ENCODE results near the gene SERBP1. TPM values are rescaled to one million over a fixed set of nuclear protein-coding genes. Genes with fewer than 3 reads are reported as not detected.

SERBP1 gene
- total RNA-seq, 1 donor from 2014 or later: 288 TPM

GRCh38 chr1:67371681-67372080, 58.5 kb downstream of the SERBP1 start:
- intact Hi-C loops (cut with micrococcal nuclease): no loop called here

- intact Hi-C loops (cut with micrococcal nuclease): no loop called here
These were observed 59.2 kb downstream of the SERBP1 start for GRCh38 chr1:67371043-67371442.

DNA sequence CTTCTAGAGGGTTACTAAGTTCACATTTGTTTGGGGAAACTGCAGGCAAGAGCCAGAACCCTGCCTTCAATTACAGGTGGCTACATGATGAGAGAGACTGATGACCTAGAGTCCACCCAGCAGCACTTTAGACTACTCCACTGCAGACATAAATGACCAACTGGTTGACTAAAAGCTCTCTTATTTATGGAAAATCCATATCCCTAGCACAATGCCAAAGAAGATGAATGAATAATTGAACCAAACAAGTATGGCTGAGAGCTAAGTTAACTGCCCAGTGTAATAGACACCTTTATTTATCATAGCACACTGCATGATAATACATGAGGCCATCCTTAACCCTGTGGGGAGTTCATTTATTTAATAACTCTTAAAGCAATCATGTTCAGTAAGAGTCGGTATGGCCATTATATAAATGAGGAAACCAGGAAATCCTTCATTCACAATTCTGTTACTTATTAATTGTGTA, 62.1 kb downstream of the SERBP1 start:
- intact Hi-C loops (cut with micrococcal nuclease): no loop called here

DNA sequence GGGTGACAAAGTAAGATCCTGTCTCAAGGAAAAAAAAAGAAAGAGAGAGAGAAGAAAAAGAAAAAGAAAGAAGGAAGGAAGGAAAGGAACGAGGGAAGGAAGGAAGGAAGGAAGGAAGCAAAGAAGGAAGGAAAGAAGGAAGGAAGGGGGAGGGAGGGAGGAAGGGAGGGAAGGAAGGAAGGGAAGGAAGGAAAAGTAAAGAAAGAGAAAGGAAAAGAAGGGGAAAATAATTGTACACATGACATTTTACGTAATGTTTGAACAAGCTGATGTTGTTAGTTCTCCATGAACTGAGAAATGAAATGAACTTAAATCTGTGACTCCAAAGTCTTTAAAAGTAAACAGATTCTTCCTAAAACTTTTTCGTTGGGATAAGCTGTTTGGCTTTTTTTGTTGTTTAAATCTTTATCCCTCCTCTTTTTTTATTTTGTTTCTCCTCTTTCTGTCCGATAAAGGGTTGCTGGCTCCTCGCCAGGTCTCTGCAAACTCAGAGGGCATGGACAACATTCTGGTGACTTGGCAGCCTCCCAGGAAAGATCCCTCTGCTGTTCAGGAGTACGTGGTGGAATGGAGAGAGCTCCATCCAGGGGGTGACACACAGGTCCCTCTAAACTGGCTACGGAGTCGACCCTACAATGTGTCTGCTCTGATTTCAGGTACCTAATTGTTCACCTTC, 62.7 kb downstream of the SERBP1 start:
- intact Hi-C loops (cut with micrococcal nuclease): no loop called here

DNA sequence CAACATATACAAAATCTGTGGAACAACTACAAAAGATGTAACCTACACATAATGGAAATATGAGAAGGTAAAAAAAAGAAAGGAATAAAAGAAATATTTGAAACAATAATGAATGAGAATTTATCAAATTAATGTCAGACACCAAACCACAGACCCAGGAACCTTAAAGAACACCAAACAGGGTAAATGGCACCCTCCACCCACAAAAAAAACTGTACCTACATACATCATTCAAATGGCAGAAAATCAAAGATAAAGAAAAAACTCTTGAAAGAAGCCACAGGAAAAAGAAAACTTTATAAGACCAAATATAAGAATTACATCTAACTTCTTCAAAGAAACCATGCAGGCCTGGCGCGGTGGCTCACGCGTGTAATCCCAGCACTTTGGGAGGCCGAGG, 68.6 kb downstream of the SERBP1 start:
- intact Hi-C loops (cut with micrococcal nuclease): no loop called here

- intact Hi-C loops (cut with micrococcal nuclease): loop anchor here (1.0 kb wide), 2 partner anchors 8 to 17 kb away; no protein-coding TSS in a partner anchor
These were observed 70.6 kb downstream of the SERBP1 start for GRCh38 chr1:67359592-67359991.

Other genes with a start within 250 kb of the SERBP1 start
- 151 and 159 TPM in 2 replicates for gene IL12RB2, start 122.5 kb downstream of the SERBP1 start, total RNA-seq

All from T-helper 1 cell treated with Interleukin-12 subunit alpha and Interleukin-12 subunit beta and Interleukin-4 antibody, amounts not matched to agents 30 ng/mL and 1 ng/mL, for 36 hours (primary cell).